Measurements from ENCODE around the gene ALPK3.

ALPK3 gene

GRCh38 chr15:84910928-84911623 is 93.9 kb downstream of the ALPK3 start:
- peaks cover 2% of the 10 kb centered on the region for H3K36me3 Mint-ChIP-seq (ENCODE audit: low read depth)

GRCh38 chr15:84911879-84912660 is 94.9 kb downstream of the ALPK3 start:
- peaks cover 2% of the 10 kb centered on the region for H3K36me3 Mint-ChIP-seq (ENCODE audit: low read depth)
- H3K9me3 Mint-ChIP-seq: no peaks in the 10 kb centered on the region
- no peak overlapping the region for H3K27ac Mint-ChIP-seq
- H3K4me3 Mint-ChIP-seq: no peak overlapping the region
- no peaks in the 10 kb centered on the region for H3K27me3 Mint-ChIP-seq (ENCODE audit: low read depth)
- H3K4me1 Mint-ChIP-seq (ENCODE audit: low read depth): peaks cover 15% of the 10 kb centered on the region

More at GRCh38 chr15:84910928-84911623, 93.9 kb downstream of the ALPK3 start:
- no peak overlapping the region for H3K4me3 Mint-ChIP-seq
- H3K27me3 Mint-ChIP-seq (ENCODE audit: low read depth): no peaks in the 10 kb centered on the region
- peaks cover 15% of the 10 kb centered on the region for H3K4me1 Mint-ChIP-seq (ENCODE audit: low read depth)
- H3K9me3 Mint-ChIP-seq: no peaks in the 10 kb centered on the region
- no peak overlapping the region for H3K27ac Mint-ChIP-seq

DNA sequence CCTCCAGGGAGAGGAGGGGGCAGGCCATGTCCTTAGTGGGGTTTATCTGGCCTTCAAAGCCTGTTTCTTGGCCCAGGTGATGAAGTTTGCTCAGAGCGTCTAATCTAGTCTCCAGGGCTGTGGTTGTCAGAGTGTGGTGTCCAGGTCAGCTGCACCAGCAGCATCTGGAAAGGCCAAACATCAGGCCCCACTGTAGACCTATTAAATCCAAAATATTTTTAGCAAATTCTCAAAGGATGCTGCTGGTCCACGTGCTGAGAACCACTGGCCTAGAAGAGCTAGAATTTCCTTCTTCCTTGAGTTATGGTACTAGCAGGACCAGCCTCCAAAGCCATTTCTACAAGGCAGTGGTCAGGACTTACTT is 96.2 kb downstream of the ALPK3 start:
- Mint-ChIP-seq H3K9me3 (no peaks in the 10 kb centered on the region), H3K36me3 (ENCODE audit: low read depth) (peaks cover 2% of the 10 kb centered on the region), H3K4me1 (ENCODE audit: low read depth) (peaks cover 15% of the 10 kb centered on the region), H3K27me3 (ENCODE audit: low read depth) (no peaks in the 10 kb centered on the region), H3K4me3 (no peak overlapping the region), H3K27ac (no peak overlapping the region)

- Mint-ChIP-seq H3K27me3 (ENCODE audit: low read depth) (no peaks in the 10 kb centered on the region), H3K4me3 (no peak overlapping the region), H3K9me3 (no peaks in the 10 kb centered on the region), H3K4me1 (ENCODE audit: low read depth) (peaks cover 15% of the 10 kb centered on the region), H3K36me3 (ENCODE audit: low read depth) (peaks cover 2% of the 10 kb centered on the region), H3K27ac (no peak overlapping the region)
These were observed 97.2 kb downstream of the ALPK3 start for GRCh38 chr15:84914351-84914750.

DNA sequence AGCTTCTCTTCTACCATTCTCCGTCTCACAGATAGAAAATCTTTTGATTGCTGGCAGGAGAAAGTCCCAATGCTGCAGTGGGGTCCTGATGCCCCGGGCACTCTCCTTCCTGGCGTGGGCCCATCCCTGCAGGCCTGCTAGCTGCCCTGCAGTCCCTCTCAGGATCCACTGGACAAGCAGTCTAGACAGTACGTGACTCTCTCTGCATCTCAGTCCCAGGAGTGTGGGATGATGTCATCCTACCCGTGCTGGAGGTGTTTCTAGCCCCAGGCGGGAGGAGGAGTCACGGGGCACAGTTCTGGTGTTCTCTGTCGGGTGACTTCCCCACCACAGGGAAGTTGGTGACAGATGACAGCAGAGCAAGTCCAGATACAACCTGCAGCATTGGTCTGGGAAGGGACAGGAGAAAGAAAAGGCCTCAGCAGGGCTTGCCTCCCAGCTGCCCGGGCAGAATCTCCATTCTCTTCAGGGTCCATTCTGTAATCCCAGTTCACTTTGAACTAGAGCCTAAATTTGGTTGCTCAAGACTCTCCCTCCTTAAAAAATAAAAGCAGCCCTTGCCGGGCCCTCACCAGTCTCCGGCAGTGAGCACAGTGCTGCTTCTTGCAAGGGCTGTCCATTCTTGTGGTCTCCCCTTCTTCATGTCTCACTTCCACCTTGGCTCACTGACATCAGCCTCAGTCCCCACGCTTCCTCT is 97.9 kb downstream of the ALPK3 start:
- H3K27me3 Mint-ChIP-seq (ENCODE audit: low read depth): no peaks in the 10 kb centered on the region
- peak overlapping the region; percentile 80 for H3K27ac Mint-ChIP-seq
- H3K4me3 Mint-ChIP-seq: peak overlapping the region; percentile 76
- peaks cover 15% of the 10 kb centered on the region for H3K4me1 Mint-ChIP-seq (ENCODE audit: low read depth)
- peaks cover 2% of the 10 kb centered on the region for H3K36me3 Mint-ChIP-seq (ENCODE audit: low read depth)
- no peaks in the 10 kb centered on the region for H3K9me3 Mint-ChIP-seq

- Mint-ChIP-seq H3K4me3 (no peak overlapping the region), H3K27me3 (ENCODE audit: low read depth) (no peaks in the 10 kb centered on the region), H3K27ac (peak overlapping the region; percentile 68), H3K4me1 (ENCODE audit: low read depth) (peaks cover 15% of the 10 kb centered on the region), H3K36me3 (ENCODE audit: low read depth) (peaks cover 2% of the 10 kb centered on the region), H3K9me3 (no peaks in the 10 kb centered on the region)
These were observed 98.4 kb downstream of the ALPK3 start for GRCh38 chr15:84915606-84915958.

DNA sequence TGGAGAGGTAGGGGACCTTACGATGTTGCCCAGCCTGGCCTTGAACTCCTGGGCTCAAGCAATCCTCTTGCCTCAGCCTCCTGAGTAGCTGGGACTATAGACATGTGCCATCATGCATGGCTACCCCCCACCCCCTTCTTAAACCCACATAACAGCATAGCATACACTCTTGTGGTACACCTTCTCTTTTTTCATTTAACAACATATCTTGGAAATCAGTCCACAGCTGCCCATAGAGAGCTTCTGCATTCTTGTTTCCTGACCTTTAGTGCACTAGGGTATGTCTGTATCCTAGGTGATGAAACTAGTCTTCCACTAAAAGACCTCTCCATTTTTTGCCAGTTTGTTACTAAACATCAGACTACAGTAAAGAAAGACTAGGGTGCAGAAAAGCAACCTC is 100.3 kb downstream of the ALPK3 start:
- peaks cover 2% of the 10 kb centered on the region for H3K36me3 Mint-ChIP-seq (ENCODE audit: low read depth)
- H3K4me1 Mint-ChIP-seq (ENCODE audit: low read depth): peaks cover 12% of the 10 kb centered on the region
- no peaks in the 10 kb centered on the region for H3K27me3 Mint-ChIP-seq (ENCODE audit: low read depth)
- no peaks in the 10 kb centered on the region for H3K9me3 Mint-ChIP-seq
- no peak overlapping the region for H3K4me3 Mint-ChIP-seq
- H3K27ac Mint-ChIP-seq: no peak overlapping the region

DNA sequence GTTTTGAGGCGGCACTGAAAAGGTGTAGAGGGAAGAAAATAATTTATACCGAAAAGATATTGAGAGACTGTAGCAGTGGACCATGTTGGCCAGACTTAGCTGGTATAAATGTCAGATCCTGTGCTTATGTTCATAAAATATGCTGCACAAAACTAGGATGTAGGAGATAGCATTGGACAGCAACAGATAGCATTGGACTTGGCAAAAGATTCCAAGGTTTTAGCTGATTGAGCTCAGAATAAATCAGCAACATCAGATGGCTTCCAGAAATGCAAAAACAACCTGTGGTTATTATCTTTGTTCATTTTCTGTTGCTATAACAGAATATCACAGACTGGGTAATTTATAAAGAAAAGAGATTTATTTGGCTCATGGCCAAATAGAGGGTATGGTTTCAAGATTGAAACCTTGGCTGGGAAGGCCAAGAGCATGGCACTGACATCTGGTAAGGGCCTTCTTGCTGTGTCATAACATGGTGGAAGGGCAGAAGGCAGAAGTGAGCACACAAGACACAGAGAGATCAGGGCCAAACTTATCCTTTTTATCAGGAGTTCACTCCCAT is 102.0 kb downstream of the ALPK3 start:
- H3K27ac Mint-ChIP-seq: no peak overlapping the region

DNA sequence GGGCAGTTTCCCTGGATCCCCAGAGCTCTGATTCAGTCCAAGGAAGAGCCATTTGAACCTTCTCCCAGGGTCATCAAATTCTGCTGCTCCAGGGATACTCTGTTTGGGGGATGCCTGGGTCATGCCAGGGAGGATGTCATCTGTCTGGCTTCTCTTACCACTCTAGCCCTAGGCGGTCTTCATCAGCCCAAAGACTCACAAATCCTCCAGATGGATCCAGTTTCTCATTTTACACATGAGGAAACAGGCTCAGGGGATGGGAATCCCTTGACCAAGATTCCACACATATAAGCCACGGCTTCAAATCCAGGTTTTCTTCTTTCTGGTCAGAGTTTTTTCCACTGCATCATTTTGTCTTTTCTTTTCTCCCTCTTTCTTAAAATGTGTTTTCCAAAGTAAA is 104.0 kb downstream of the ALPK3 start:
- no peaks in the 10 kb centered on the region for H3K4me1 Mint-ChIP-seq (ENCODE audit: low read depth)
- H3K27ac Mint-ChIP-seq: no peak overlapping the region
- H3K9me3 Mint-ChIP-seq: no peaks in the 10 kb centered on the region
- no peaks in the 10 kb centered on the region for H3K27me3 Mint-ChIP-seq (ENCODE audit: low read depth)
- H3K4me3 Mint-ChIP-seq: no peak overlapping the region
- no peaks in the 10 kb centered on the region for H3K36me3 Mint-ChIP-seq (ENCODE audit: low read depth)

More for the DNA sequence above, 102.0 kb downstream of the ALPK3 start:
- no peaks in the 10 kb centered on the region for H3K9me3 Mint-ChIP-seq
- H3K4me3 Mint-ChIP-seq: no peak overlapping the region
- H3K36me3 Mint-ChIP-seq (ENCODE audit: low read depth): peaks cover 2% of the 10 kb centered on the region
- H3K27me3 Mint-ChIP-seq (ENCODE audit: low read depth): no peaks in the 10 kb centered on the region
- peaks cover 9% of the 10 kb centered on the region for H3K4me1 Mint-ChIP-seq (ENCODE audit: low read depth)

GRCh38 chr15:84922530-84922929 is 105.4 kb downstream of the ALPK3 start:
- no peaks in the 10 kb centered on the region for H3K27me3 Mint-ChIP-seq (ENCODE audit: low read depth)
- H3K4me1 Mint-ChIP-seq (ENCODE audit: low read depth): no peaks in the 10 kb centered on the region
- no peak overlapping the region for H3K4me3 Mint-ChIP-seq
- no peaks in the 10 kb centered on the region for H3K9me3 Mint-ChIP-seq
- no peak overlapping the region for H3K27ac Mint-ChIP-seq
- no peaks in the 10 kb centered on the region for H3K36me3 Mint-ChIP-seq (ENCODE audit: low read depth)

Measured in T-helper 1 cell treated with Interleukin-12 subunit alpha and Interleukin-12 subunit beta and Interleukin-4 antibody, amounts not matched to agents 30 μg/mL and 1 μg/mL, for 36 hours (primary cell).